ENCODE data around the gene SRRD.
"Not testable (repeated sequence)": the region's sequence is repeated elsewhere in the genome, so short reads cannot be mapped to it uniquely, and the experiment has no call there.

SRRD gene, protein sequence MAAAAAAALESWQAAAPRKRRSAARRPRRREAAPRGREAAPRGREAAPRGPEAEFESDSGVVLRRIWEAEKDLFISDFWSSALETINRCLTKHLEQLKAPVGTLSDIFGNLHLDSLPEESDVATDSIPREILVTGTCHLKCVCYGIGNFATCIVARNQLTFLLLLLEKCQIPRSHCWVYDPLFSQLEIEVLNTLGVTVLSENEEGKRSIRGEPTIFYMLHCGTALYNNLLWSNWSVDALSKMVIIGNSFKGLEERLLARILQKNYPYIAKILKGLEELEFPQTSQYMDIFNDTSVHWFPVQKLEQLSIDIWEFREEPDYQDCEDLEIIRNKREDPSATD

DNA sequence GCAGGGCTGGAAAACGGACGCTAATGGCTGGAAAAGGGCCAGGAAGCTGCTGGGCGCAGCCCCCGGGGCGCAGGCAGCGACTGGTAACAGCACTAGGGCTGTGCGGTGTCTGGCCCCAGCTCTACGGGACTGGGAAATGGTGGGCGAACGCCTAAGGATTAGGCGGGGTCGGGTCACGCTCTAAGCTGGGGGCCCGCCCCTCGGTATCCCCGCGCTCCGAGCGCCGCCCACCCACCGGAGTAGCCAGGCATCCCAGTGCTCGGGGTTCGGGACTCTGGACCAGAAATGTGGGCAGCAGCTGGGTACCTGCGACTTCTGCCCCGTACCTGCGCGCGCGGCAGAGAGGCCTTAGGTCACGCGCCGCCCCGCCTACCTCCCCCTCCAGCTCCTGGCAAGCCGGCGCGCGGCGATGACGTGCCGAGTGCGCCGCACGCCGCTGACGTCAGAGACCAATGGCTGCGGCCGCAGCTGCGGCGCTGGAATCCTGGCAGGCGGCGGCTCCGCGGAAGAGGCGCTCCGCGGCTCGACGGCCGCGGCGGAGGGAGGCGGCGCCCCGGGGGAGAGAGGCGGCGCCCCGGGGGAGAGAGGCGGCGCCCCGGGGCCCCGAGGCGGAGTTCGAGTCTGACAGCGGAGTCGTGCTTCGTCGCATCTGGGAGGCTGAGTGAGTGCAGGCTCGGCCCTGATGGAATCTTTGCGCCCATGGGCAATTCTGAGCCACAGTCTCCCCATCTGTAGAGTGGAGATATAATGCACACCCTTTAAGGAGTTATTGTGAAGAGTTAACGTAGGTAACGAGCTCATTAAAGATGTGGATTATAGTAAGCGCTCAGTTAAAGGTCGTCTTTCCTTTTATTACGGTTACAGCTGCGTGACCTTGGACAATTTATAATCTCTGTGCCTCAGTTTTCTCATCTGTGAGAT, at the start of gene SRRD, which contains the start of gene HPS4:
TSS of gene SRRD (plus strand) at position 439 of the 921 bp plus-strand sequence. CDS start at position 453, 14 bp downstream.
TSS of gene HPS4 (minus strand) at position 345 of the 921 bp plus-strand sequence. CDS start 2,021 bp downstream, outside the sequence.
- TF ChIP-seq, protein P1, sequence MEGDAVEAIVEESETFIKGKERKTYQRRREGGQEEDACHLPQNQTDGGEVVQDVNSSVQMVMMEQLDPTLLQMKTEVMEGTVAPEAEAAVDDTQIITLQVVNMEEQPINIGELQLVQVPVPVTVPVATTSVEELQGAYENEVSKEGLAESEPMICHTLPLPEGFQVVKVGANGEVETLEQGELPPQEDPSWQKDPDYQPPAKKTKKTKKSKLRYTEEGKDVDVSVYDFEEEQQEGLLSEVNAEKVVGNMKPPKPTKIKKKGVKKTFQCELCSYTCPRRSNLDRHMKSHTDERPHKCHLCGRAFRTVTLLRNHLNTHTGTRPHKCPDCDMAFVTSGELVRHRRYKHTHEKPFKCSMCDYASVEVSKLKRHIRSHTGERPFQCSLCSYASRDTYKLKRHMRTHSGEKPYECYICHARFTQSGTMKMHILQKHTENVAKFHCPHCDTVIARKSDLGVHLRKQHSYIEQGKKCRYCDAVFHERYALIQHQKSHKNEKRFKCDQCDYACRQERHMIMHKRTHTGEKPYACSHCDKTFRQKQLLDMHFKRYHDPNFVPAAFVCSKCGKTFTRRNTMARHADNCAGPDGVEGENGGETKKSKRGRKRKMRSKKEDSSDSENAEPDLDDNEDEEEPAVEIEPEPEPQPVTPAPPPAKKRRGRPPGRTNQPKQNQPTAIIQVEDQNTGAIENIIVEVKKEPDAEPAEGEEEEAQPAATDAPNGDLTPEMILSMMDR (IDR thresholded peaks at IDR 0.05; ENCODE audit: control insufficient read depth, extremely low read depth, insufficient read depth), result no peak
- H3K4me3 ChIP-seq (ENCODE audit: low read depth, low read length), result peak within 1 kb of the TSS; percentile 94
- DNase-seq (ENCODE audit: low read depth), result peak; percentile 50

DNA sequence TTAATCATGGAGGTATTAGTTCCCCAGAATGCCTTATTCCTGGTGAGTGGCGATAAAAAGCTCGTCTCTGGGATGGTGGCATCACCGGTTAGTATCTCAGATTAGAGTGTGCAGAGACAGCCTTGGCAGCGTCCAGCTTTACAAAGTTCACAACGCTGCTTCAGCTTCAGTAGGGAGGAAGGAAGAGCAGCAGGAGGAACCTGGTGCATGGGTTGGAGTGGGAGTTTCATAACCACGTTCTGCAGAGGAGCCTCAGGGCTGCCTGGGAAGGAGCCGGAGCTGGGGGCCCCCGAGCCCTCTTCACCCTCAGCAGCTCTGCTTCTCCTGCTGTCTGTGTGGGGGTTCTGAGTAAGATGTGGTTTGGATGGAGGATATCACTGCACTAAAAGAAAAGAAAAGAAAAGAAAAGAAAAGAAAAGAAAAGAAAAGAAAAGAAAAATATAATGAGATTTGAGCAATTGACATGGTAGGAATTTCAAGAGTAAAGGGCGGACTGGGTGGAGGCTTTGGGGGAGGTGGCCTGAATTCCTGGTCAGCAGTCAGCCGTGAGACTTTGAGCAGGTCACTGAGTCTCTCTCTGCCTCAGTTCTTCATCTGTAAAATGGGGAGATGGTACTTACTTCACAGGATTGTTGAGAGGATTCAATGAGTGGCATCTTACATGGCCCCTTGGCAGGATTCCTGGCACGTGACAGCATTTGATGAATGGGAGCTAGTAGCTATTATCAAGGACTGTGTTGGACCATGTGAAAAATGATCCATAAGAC, 48.2 kb upstream of the SRRD start:
- no peak overlapping the region for H3K4me3 ChIP-seq (ENCODE audit: low read depth, low read length)
- TF ChIP-seq, protein P1 (IDR thresholded peaks at IDR 0.05; ENCODE audit: control insufficient read depth, extremely low read depth, insufficient read depth), result no peak
- DNase-seq (ENCODE audit: low read depth), result no peak

GRCh38 chr22:26436903-26437515, 46.7 kb upstream of the SRRD start:
- H3K4me3 ChIP-seq (ENCODE audit: low read depth, low read length), result no peak overlapping the region
- TF ChIP-seq, protein P1 (IDR thresholded peaks at IDR 0.05; ENCODE audit: control insufficient read depth, extremely low read depth, insufficient read depth), result no peak

GRCh38 chr22:26437694-26438392, 45.8 kb upstream of the SRRD start:
- DNase-seq (ENCODE audit: low read depth), result no peak
- TF ChIP-seq, protein P1 (IDR thresholded peaks at IDR 0.05; ENCODE audit: control insufficient read depth, extremely low read depth, insufficient read depth), result no peak
- H3K4me3 ChIP-seq (ENCODE audit: low read depth, low read length), result no peak overlapping the region

More at GRCh38 chr22:26436903-26437515, 46.7 kb upstream of the SRRD start:
- peak; percentile 92 for DNase-seq (ENCODE audit: low read depth)

GRCh38 chr22:26438776-26439175, 44.9 kb upstream of the SRRD start:
- DNase-seq (ENCODE audit: low read depth); H3K4me3 ChIP-seq (ENCODE audit: low read depth, low read length): not testable (repeated sequence)

DNA sequence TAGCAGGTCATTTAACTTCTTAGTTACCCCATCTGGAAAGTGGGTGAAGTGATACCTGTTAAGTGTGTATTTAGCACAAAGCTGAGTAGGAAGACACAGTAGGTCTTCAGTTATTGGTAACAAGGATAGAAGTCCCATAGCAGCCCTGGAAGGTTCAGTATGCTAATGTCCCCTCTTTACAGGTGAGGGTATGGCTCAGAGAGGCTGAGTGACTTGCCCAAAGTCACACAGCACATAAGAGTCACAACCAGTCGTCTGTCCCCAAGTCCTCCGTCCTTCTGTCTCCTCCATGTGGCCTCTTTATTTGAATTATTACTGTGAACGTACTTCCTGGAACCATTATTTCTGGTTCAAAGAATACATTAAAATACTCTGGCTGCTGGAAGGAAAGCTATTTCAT, 44.1 kb upstream of the SRRD start:
- DNase-seq (ENCODE audit: low read depth), result no peak
- TF ChIP-seq, protein P1 (IDR thresholded peaks at IDR 0.05; ENCODE audit: control insufficient read depth, extremely low read depth, insufficient read depth), result no peak

More for the DNA sequence above, 44.1 kb upstream of the SRRD start:
- H3K4me3 ChIP-seq (ENCODE audit: low read depth, low read length), result no peak overlapping the region

All from LNCaP clone FGC (cell line).